ENCODE measurements around the gene PTPRN2.

Gene PTPRN2

DNA sequence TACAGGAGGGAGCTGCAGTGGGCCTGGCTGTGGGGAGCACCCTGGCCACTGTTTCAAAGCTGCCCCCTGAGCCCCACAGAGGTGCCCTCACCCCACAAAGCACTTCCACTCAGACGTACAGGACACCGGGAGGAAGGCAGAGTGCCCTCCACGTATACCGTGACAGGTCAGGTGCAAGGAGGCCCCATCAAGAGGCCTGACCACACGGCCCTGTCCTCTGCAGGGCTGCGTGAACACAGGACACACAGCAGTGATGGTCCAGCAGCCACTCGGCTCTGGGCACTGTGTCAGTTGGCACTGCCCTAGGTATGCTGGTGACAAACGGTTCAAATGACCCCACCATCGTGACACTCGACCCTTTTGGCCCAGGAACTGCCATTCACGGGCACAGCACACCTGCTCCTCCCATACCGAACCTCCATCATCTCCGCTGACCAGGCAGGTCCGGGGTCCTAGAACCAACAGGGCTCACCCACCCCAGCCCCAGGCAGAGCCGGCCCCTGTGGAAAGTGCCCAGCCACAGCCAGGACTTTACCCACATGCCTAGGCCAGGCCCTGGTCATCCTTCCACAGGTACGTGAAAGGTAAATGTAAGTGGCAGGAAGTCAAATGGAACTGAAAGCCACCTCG is 560.9 kb downstream of the PTPRN2 start:
- no peak for DNase-seq (ENCODE audit: low spot score)

- no peak for DNase-seq (ENCODE audit: low spot score)
Observed at GRCh38 chr7:158025686-158026600, 561.7 kb downstream of the PTPRN2 start.

GRCh38 chr7:158024881-158025280 is 562.7 kb downstream of the PTPRN2 start:
- no peak for DNase-seq (ENCODE audit: low spot score)

DNA sequence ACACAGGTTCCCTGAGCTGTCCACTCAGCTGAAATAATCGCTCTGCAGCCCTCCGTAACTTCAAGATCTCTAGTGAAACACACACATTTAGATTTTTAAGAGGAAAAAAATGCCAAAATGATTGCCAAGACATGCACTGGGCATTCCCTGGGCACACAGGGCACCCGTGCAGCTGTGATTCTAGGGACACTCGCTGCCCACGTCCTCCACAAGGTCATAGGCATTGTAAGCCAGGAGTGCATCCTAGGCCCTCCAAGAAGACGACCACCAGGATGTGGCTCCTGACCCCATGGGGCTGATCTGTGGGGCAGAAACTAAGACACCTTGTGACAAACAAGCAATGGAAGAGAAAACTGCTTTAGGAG is 563.3 kb downstream of the PTPRN2 start:
- DNase-seq (ENCODE audit: low spot score), result no peak

- DNase-seq (ENCODE audit: low spot score), result no peak
Observed at GRCh38 chr7:158023681-158024350, 563.8 kb downstream of the PTPRN2 start.

DNA sequence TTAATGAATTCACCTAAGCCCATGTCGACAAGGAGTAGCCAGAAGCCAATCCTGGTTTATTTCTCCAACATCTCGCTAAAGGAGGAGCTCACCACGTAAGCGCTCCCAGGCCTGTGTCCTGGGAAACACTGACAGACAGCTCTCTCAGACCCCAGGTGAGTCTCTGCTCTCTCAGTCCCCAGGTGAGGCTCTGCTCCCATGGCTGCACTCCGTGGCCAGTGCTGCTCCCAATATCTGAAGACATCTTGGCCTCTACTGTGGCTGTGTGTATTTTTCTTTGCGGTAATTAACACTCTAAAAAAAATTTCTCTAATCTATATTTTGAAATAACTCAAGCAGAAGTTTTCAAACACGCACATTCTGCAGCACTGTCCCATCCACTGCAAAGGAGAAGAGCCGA is 564.5 kb downstream of the PTPRN2 start:
- no peak for DNase-seq (ENCODE audit: low spot score)

GRCh38 chr7:158022601-158023000 is 565.0 kb downstream of the PTPRN2 start:
- DNase-seq (ENCODE audit: low spot score), result no peak

DNA sequence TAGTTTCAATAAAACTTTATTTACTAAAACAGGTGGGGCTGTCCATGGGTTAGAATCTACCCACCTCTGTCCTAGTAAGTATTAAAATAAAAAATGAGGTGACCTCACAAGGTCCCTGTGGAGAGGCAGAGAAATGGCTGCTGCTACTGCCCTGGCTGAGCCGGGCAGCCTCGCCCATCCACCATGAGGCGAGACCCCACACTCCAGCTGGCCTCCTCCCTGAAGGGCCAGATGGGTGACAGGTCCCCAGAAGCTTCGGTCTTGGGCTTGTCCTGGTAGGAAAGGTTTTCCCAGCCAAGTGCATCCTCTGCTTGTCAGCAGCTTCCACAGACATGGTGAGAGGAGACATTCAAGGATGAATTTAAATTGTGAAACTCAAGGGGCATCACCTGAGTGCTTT is 565.8 kb downstream of the PTPRN2 start:
- no peak for DNase-seq (ENCODE audit: low spot score)

DNA sequence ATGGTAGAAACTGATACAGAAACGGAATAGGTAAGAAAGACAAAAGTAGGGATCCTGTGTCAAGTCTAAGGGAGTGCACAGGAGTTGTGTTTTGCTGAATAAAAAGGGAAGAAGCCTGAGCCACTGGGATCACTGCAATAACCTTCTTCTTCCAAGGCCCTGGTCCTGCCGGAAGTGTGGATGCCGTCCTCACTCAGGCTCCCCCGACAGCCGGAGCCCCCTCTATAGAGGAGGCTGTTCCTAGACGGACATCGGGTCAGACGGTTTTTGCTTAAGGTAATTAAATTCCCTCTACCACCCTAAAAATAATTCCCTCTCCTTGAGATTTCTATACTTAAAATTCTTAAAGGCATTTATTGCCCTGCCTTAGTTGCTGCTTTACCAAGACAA is 566.9 kb downstream of the PTPRN2 start:
- DNase-seq (ENCODE audit: low spot score), result no peak

DNA sequence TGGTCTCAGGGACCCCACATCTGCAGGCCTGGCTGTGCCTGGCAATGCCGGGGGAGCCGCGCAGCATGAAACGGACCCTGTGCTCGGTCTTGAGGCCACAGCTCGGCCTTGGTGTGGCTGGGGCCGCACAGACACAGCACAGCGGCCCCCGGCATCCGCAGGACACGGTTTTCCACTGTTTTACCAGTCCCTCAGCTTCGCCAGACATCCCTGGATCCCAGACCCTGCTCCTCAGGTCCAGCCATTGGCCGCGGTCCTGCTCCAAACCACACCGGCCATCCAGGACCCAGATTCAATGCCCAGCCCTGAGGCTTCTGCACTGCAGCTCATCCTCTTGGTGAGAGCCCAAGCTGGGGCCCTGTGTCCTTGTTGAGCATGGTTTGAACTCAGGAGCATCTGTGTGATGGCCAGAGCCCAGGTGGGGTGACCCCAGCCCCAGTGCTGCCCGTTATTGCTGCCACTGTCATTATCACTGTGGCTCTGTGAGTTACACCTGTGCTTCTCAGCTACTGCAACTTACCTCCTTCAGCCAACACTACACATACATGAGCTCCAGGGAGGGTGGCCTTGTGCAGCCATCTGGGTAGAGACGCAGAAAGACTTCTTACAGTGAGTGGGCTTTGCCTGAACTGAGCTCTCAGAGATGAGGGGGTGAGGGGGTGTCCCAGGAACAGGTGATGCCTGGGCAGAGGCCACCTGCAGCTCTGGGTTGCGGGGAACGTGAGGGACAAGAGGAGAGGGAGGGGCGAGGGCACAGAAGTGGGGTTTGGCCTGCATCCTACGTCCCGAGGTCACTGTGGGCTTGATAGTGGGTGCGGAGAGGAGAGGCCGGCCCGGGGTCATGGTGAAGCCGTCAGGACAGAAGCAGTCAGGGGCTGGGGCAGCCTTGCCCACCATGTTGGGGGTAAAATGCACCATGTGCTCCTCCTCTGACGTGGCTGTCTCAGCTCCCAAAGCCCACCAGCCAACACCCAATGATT is 567.6 kb downstream of the PTPRN2 start:
- no peak for DNase-seq (ENCODE audit: low spot score)

- no peak for DNase-seq (ENCODE audit: low spot score)
Observed at GRCh38 chr7:158018971-158019645, 568.5 kb downstream of the PTPRN2 start.

DNA sequence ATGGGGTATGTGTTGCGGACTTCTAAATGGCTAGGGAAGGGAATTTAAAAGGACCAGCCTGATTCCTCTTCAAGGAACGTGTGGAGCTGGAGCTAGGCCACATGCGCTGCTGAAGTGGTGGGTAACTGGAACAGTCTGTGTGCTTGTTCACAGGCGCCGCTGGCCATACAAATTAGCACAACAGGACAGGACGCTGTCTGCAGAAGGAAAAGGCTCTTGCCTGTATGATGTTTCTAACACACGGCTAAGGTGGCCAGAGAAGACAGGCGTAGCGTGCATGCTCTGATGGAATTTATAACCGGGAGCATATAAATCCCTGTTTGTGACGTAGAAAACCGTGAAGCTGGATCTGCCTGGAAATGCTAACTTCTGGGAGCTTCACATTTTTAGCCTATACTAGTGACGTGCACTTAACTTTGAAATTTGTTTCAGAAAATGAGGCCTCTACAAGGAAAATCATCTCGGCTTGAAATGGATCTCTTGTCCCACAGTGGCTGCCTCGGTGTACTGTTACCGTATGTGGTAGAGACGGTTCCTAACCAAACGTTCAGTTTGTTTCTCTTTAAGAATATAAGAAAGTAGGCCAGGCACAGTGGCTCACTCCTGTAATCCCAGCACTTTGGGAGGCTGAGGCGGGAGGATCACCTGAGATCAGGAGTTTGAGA is 569.4 kb downstream of the PTPRN2 start:
- DNase-seq (ENCODE audit: low spot score), result no peak

DNA sequence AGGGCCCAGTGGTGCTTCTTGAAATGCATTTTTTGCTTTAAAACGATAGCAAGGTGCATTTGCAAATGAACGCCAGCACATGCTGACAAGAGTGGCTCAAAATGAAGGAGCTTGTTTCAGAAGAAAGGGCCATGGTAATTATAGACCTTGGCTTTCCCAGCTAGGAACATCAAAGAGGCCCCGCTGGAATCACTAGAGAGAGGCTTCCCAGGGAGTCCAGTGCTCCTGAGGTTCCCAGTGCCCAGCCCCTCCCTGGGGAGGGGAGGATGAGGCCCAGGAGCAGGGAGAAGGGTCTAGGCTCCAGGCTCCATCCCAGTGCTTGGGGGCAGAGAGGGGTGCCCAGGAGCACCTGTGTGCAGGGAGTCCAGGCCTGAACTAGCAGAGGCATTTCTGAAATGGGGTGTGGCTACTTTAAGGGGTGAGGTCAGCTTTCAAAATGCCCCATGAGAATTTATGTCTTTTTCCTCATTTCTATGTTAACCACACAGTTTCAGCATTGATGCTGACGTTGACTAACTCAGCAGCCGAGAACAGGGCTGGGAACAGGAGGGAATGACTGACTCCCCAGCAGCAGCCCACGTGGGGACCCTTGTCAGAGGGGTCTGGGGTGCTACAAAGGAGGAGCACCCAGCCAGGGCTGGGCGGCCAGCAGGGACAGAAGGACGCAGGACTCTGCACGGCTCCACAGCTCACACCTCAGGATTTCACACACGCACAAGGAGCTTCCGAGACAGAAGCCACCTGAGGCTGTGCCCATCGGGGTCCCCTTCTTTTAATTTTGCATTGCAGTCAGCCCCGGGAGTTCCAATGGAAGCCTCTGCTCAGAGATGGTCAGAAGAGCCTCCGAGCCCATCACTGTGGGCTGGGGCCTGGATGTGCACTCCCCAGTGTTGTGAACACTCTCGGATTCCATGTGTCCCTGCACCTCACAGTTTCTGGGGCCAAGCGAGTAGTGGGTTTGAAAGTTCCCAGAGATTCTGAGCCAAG is 570.2 kb downstream of the PTPRN2 start:
- DNase-seq (ENCODE audit: low spot score), result no peak

- DNase-seq (ENCODE audit: low spot score), result no peak
Observed at GRCh38 chr7:158016180-158017097, 571.2 kb downstream of the PTPRN2 start.

DNA sequence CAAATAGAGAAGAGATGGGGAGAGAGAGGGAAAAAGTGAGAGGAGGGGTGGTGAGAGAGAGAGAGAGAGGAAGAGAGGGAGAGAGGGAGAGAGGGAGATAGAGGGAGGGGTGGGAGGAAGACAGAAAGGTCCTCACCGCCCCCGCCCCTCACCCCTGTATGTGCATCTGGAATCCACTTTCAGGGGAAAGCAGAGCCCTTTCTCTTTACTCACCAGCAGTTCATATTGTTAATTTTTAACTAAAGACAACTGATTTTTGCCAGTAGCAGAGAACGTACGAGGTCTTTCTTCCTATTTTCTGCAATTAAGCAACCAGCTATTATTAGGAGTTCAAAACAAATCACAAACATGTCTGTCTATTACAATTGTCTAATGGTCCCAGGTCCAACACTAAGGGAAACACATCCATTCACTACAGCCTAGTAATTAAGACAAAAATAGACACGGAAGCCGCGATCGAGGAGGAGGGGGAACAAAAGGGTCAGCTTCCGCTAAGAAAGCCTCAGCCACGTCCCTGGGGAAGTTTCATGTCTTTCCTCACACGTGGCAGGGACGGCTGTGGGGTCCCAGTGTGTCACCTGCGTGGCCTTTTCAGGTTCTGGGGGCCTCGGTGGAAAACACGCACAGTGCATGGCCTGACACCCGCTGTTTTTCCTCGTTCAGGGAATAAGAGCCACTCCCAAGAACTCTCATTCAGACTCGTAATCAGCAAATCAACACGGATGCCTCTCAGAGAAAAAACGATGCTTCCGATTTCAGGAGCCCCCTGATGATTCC is 572.0 kb downstream of the PTPRN2 start:
- DNase-seq (ENCODE audit: low spot score), result no peak

- DNase-seq (ENCODE audit: low spot score), result no peak
Observed at GRCh38 chr7:158014976-158015375, 572.6 kb downstream of the PTPRN2 start.

DNA sequence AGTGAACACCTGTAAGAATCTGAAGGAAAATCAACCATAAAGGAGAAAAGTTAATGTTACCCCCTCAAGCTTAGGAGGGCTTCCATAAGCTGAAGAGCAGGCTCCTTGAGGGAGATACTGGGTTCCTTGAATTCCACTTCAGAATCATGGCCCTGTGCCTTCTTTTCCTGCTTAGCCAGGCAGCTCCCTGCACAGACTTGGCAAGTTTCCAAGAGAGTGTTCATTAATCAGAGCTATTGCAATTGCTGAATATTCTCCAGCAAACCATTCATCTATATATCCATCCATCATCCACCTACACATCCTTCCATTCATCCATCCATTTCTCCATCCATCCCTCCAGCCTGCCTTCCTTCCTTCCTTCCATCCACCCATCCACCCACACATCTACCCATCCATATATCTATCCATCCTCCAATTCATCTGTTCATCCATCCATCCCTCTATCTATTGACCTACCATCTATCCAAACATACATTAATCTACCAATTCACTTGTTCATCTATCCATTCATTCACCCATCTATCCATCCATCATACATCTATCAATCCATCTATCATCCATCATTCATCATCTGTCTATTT is 574.4 kb downstream of the PTPRN2 start:
- DNase-seq (ENCODE audit: low spot score), result no peak
